Panc1 (cell line): ENCODE results near the gene RUNX3. TPM values are rescaled to one million over a fixed set of nuclear protein-coding genes. Genes with fewer than 3 reads are reported as not detected.

ENCODE experiments used
- ATAC-seq: fragments of 200-7000 bp; cut with Tn5 transposase; 2 replicates; pipeline ENCODE4 v1.9.1; 2020; ENCODE audit warnings: mild to moderate bottlenecking, moderate library complexity
- BruUV-seq: library from RNA; stranded (reverse); fragments of 400-500 nt; replicated peaks from 2 replicates; lab custom pipeline; 2021; lab: Mats Ljungman, UMichigan
- CTCF ChIA-PET: fragments of 300-600 bp; sonication (Branson Sonifier 250); formaldehyde crosslinking; loops from one replicate; lab custom pipeline; 2022; ENCODE audit warnings: antibody characterized with exemption; lab: Charles Lee
- POLR2A ChIA-PET: fragments of 300-600 bp; sonication (Branson Sonifier 250); formaldehyde crosslinking; loops from one replicate; lab custom pipeline; 2022; ENCODE audit warnings: antibody characterized with exemption; lab: Charles Lee
- DNase-seq: peaks from one replicate; pipeline ENCODE4 v3.0.0-alpha.2; 2010; ENCODE audit warnings: low read depth, low spot score
- H3K27ac ChIP-seq: 2 replicates; pipeline ENCODE4 v1.5.1; 2011; ENCODE audit warnings: mild to moderate bottlenecking, low read length, inconsistent platforms
- H3K27me3 ChIP-seq: fragments of 200-500 bp; sonication (Bioruptor generic); 2 replicates; pipeline ENCODE4 v1.6.0; 2014; ENCODE audit warnings: low read length, inconsistent platforms; ENCODE audit not compliant: control insufficient read depth, insufficient read depth
- H3K36me3 ChIP-seq: fragments of 200-500 bp; sonication (Bioruptor generic); 2 replicates; pipeline ENCODE4 v1.5.1; 2014; ENCODE audit warnings: inconsistent platforms, mild to moderate bottlenecking, low read length, moderate library complexity; ENCODE audit not compliant: control insufficient read depth, insufficient read depth
- H3K4me1 ChIP-seq: 2 replicates; pipeline ENCODE4 v1.5.1; 2011; ENCODE audit warnings: inconsistent platforms, mild to moderate bottlenecking, low read length, moderate library complexity; ENCODE audit not compliant: control insufficient read depth, insufficient read depth
- H3K4me3 ChIP-seq, 2 experiments: 2 replicates each; pipeline ENCODE4 v1.5.1; 2011 to 2012; ENCODE audit warnings: low read depth in 2 of 2, low read length in 2 of 2, mild to moderate bottlenecking in 2 of 2, inconsistent platforms in 1 of 2, moderate library complexity in 1 of 2
- H3K9me3 ChIP-seq: fragments of 200-500 bp; sonication (Bioruptor generic); 2 replicates; pipeline ENCODE4 v1.5.1; 2014; ENCODE audit warnings: low read depth, mild to moderate bottlenecking, inconsistent platforms, low read length, moderate library complexity; ENCODE audit not compliant: control insufficient read depth, insufficient read depth
- CTCF ChIP-seq: fragments of 450-650 bp; IDR thresholded peaks from 2 replicates; pipeline ENCODE4 v1.5.1; 2017; ENCODE audit warnings: mild to moderate bottlenecking
- POLR2AphosphoS5 ChIP-seq: IDR thresholded peaks from 2 replicates; pipeline ENCODE4 v1.6.1; 2012; ENCODE audit warnings: mild to moderate bottlenecking, low read depth, low read length, moderate library complexity
- REST ChIP-seq, 2 experiments: IDR thresholded peaks; 2 replicates each; pipeline ENCODE4 v1.6.1; 2011 to 2012; ENCODE audit warnings: low read depth in 2 of 2, control low read depth in 1 of 2, low read length in 1 of 2, mild to moderate bottlenecking in 1 of 2, moderate library complexity in 1 of 2; ENCODE audit not compliant: insufficient read depth in 1 of 2
- SIN3A ChIP-seq: IDR thresholded peaks from 2 replicates; pipeline ENCODE4 v1.6.1; 2012; ENCODE audit warnings: low read depth, mild to moderate bottlenecking, low read length, moderate library complexity, borderline replicate concordance; ENCODE audit not compliant: insufficient read depth
- TCF7L2 ChIP-seq: IDR thresholded peaks from 2 replicates; pipeline ENCODE4 v1.6.1; 2011; ENCODE audit warnings: mild to moderate bottlenecking, low read depth, low read length, inconsistent platforms
- in situ Hi-C: cut with HindIII; loops from 2 replicates; pipeline ENCODE4 v1.10.0; 2016; ENCODE audit warnings: low sequenced_read_pairs, low pct_unique_long_range_greater_than_20kb
- intact Hi-C: fragments of 100-400 bp; cut with micrococcal nuclease; formaldehyde crosslinking; loops from one replicate; pipeline ENCODE4 v1.10.0; 2022; ENCODE audit not compliant: unreplicated experiment
- total RNA-seq: library from RNA; stranded (reverse); gene quantifications from one replicate; pipeline ENCODE4 v1.2.1, GENCODE V29; 2021; ENCODE audit not compliant: unreplicated experiment

Gene RUNX3
- total RNA-seq, 1 experiment from 2014 or later: 0.10 TPM

GRCh38 chr1:24968941-24969585, 39.0 kb upstream of the RUNX3 start:
- DNase-seq (no peak), ATAC-seq (no peak)
- POLR2A ChIA-PET: no interaction called here
- Histone ChIP-seq H3K27ac (no peak overlapping the region), H3K4me3 (no peak overlapping the region), H3K4me1 (no peaks in the 10 kb centered on the region), H3K9me3 (no peaks in the 10 kb centered on the region), H3K27me3 (no peaks in the 10 kb centered on the region), H3K36me3 (no peaks in the 10 kb centered on the region)
- in situ Hi-C loops (no loop called here), intact Hi-C loops (no loop called here)
- CTCF ChIA-PET: interaction anchor here (0.7 to 0.9 kb wide), 2 partner anchors 34 to 286 kb away, joined by 3 to 5 read pairs; no protein-coding TSS in a partner anchor
- BruUV-seq: no TSS peak
- TF ChIP-seq CTCF (no peak), SIN3A (no peak), REST (IDR thresholded peaks at IDR 0.05; ENCODE audit: insufficient read depth in 1 of 2, low read depth in 2 of 2, low read length in 1 of 2) (no peak), POLR2AphosphoS5 (no peak)

GRCh38 chr1:24967962-24968361, 37.9 kb upstream of the RUNX3 start:
- ATAC-seq: no peak
- no peak overlapping the region for H3K27ac ChIP-seq
- no TSS peak for BruUV-seq
- TF ChIP-seq CTCF: no peak
- no peak for TF ChIP-seq REST (IDR thresholded peaks at IDR 0.05; ENCODE audit: insufficient read depth in 1 of 2, low read depth in 2 of 2, low read length in 1 of 2)
- TF ChIP-seq SIN3A: no peak
- no peak for TF ChIP-seq TCF7L2
- no peak for TF ChIP-seq POLR2AphosphoS5
- no peaks in the 10 kb centered on the region for H3K9me3 ChIP-seq
- ChIA-PET POLR2A (no interaction called here), CTCF (interaction anchor here (0.6 kb wide), 2 partner anchors 9 to 18 kb away, joined by 5 to 7 read pairs; no protein-coding TSS in a partner anchor)
- no peaks in the 10 kb centered on the region for H3K4me1 ChIP-seq
- H3K4me3 ChIP-seq: no peak overlapping the region
- intact Hi-C loops: no loop called here
- no peaks in the 10 kb centered on the region for H3K36me3 ChIP-seq
- DNase-seq: no peak
- no peaks in the 10 kb centered on the region for H3K27me3 ChIP-seq
- in situ Hi-C loops: no loop called here
